Tibial nerve (tissue), 3 donors: ENCODE data around the gene ADORA1.

Source experiments
- EP300 ChIP-seq, 2 donors: sonication (generic); formaldehyde crosslinking; IDR thresholded peaks; one replicate each; pipeline ENCODE4 v1.6.1; 2017; ENCODE audit warnings: antibody characterized with exemption in 2 of 2, mild to moderate bottlenecking in 1 of 2
- POLR2A ChIP-seq, 2 donors: fragments of 450-650 bp; IDR thresholded peaks; one replicate each; pipeline ENCODE4 v1.6.1; 2017; ENCODE audit warnings: antibody characterized with exemption in 2 of 2, mild to moderate bottlenecking in 2 of 2, moderate library complexity in 2 of 2

DNA sequence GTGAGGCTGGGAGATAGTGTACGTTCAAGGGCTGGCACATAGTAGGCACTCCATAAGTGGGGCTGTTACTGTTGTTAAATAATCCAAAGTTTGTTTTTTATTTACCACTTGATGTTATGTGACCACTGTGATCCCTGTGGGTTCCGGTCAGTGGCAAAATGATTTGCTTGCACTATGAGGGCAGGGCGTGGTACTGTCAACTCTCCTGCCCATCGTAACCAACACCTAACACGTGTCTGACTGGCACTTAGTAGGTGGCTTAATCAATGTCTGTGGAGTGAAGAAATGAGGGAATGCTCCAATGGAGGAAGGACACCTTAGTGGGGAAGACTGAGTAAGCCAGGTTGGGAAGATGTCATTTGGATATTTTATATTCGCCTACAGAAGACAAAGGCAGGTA, 14.6 kb downstream of the ADORA1 start:
- no peak for TF ChIP-seq POLR2A (IDR thresholded peaks at IDR 0.05)
- no peak for TF ChIP-seq EP300 (IDR thresholded peaks at IDR 0.05)
